H1 (cell line): ENCODE measurements around the gene CEACAM5. TPM values are rescaled to one million over a fixed set of nuclear protein-coding genes. Genes with fewer than 3 reads are reported as not detected.

Experiments used
- CTCF ChIA-PET: fragments of 300-600 bp; sonication (Branson Sonifier 250); formaldehyde crosslinking; loops from one replicate; lab custom pipeline; 2021; ENCODE audit not compliant: partially characterized antibody; lab: Charles Lee
- POLR2A ChIA-PET: fragments of 300-600 bp; sonication (Branson Sonifier 250); formaldehyde crosslinking; loops from one replicate; lab custom pipeline; 2021; ENCODE audit warnings: inconsistent platforms; ENCODE audit not compliant: partially characterized antibody; lab: Charles Lee
- DNase-seq, 2 experiments: peaks; one replicate each; pipeline versions ENCODE4 v3.0.0 to v3.0.0-alpha.2; 2010 to 2022; ENCODE audit warnings: low spot score in 2 of 2, low read depth in 1 of 2, mixed read lengths in 1 of 2
- FAIRE-seq: peaks from 2 replicates; lab custom pipeline; 2011; peaks lifted over from hg19 to GRCh38; lab: Jason Lieb, UNC
- H2AFZ ChIP-seq: 2 replicates; pipeline ENCODE4 v1.8.1; 2012; ENCODE audit warnings: low read length, inconsistent platforms
- H2AK5ac ChIP-seq: 2 replicates; pipeline ENCODE4 v1.6.1; 2013; ENCODE audit warnings: low read depth, low read length
- H2BK120ac ChIP-seq: replicated peaks from 2 replicates; pipeline ENCODE3; 2013; ENCODE audit warnings: low read depth, low read length, inconsistent platforms
- H2BK12ac ChIP-seq: 2 replicates; pipeline ENCODE4 v1.6.1; 2013; ENCODE audit warnings: low read depth, low read length
- H2BK15ac ChIP-seq: 2 replicates; pipeline ENCODE4 v1.6.1; 2013; ENCODE audit warnings: low read length
- H2BK20ac ChIP-seq: 2 replicates; pipeline ENCODE4 v1.6.1; 2013; ENCODE audit warnings: low read length
- H2BK5ac ChIP-seq: 2 replicates; pipeline ENCODE4 v1.6.1; 2013; ENCODE audit warnings: low read depth, low read length
- H3K14ac ChIP-seq: 2 replicates; pipeline ENCODE4 v1.6.1; 2013; ENCODE audit warnings: inconsistent platforms; ENCODE audit not compliant: insufficient read length
- H3K18ac ChIP-seq: 2 replicates; pipeline ENCODE4 v1.6.1; 2013; ENCODE audit warnings: low read length; ENCODE audit errors: extremely low read depth
- H3K23ac ChIP-seq: 2 replicates; pipeline ENCODE4 v1.6.1; 2013; ENCODE audit warnings: inconsistent platforms; ENCODE audit not compliant: insufficient read length
- H3K23me2 ChIP-seq: 2 replicates; pipeline ENCODE4 v1.6.1; 2013; ENCODE audit warnings: low read depth, low read length
- H3K27ac ChIP-seq: 2 replicates; pipeline ENCODE4 v1.6.1; 2011; ENCODE audit warnings: low read depth, low read length, inconsistent platforms
- H3K27me3 ChIP-seq, 4 experiments: replicated peaks in 1 of 4; 1 replicate in 1 of 4; 2 replicates in 3 of 4; pipeline versions ENCODE4 v1.6.1 to v1.8.1; 2011 to 2013; ENCODE audit warnings: low read length in 3 of 4, mild to moderate bottlenecking in 3 of 4, inconsistent platforms in 2 of 4, mixed read lengths in 2 of 4, moderate library complexity in 1 of 4; ENCODE audit not compliant: control insufficient read depth in 3 of 4, insufficient read depth in 3 of 4; ENCODE audit errors: extremely low read depth in 1 of 4
- H3K36me3 ChIP-seq, 4 experiments: 2 replicates each; pipeline versions ENCODE4 v1.6.1 to v1.8.1; 2011 to 2013; ENCODE audit warnings: mild to moderate bottlenecking in 4 of 4, low read length in 3 of 4, moderate library complexity in 2 of 4, control low read depth in 1 of 4, inconsistent platforms in 1 of 4; ENCODE audit not compliant: insufficient read depth in 4 of 4, control insufficient read depth in 2 of 4
- H3K4ac ChIP-seq: replicated peaks from 2 replicates; pipeline ENCODE3; 2013; ENCODE audit warnings: low read length, low read depth, mixed read lengths, inconsistent platforms; ENCODE audit not compliant: insufficient read length
- H3K4me1 ChIP-seq, 4 experiments: replicated peaks in 1 of 4; 1 replicate in 1 of 4; 2 replicates in 3 of 4; pipeline versions ENCODE4 v1.6.1 to v1.8.1; 2011 to 2013; ENCODE audit warnings: low read length in 3 of 4, inconsistent platforms in 2 of 4, mixed read lengths in 1 of 4; ENCODE audit not compliant: insufficient read depth in 4 of 4, control insufficient read depth in 3 of 4
- H3K4me2 ChIP-seq, 2 experiments: 2 replicates each; pipeline versions ENCODE4 v1.6.1 to v1.8.1; 2011 to 2013; ENCODE audit warnings: low read depth in 2 of 2, low read length in 2 of 2, control low read depth in 1 of 2, inconsistent platforms in 1 of 2, mild to moderate bottlenecking in 1 of 2; ENCODE audit not compliant: insufficient read depth in 1 of 2
- H3K4me3 ChIP-seq, 4 experiments: fragments of 200-600, 300-600 bp in 1 of 4; sonication (generic), shearing (Covaris generic), sonication (Bioruptor Twin) in 1 of 4; 2 replicates each; pipeline versions ENCODE4 v1.5.1 to v1.8.1; 2011 to 2016; ENCODE audit warnings: low read length in 4 of 4, low read depth in 3 of 4, control low read depth in 2 of 4, inconsistent platforms in 2 of 4, mild to moderate bottlenecking in 2 of 4, mixed read lengths in 1 of 4, moderate library complexity in 1 of 4; ENCODE audit not compliant: insufficient read depth in 2 of 4; ENCODE audit errors: extremely low read depth in 1 of 4
- H3K56ac ChIP-seq: replicated peaks from 2 replicates; pipeline ENCODE3; 2013; ENCODE audit warnings: low read depth, mild to moderate bottlenecking, mixed read lengths, low read length, inconsistent platforms; ENCODE audit not compliant: insufficient read length
- H3K79me1 ChIP-seq: 2 replicates; pipeline ENCODE4 v1.6.1; 2013; ENCODE audit warnings: low read depth, low read length, control low read depth
- H3K79me2 ChIP-seq, 2 experiments: 2 replicates each; pipeline versions ENCODE4 v1.6.1 to v1.8.1; 2012 to 2013; ENCODE audit warnings: low read length in 2 of 2, mild to moderate bottlenecking in 2 of 2, inconsistent platforms in 1 of 2; ENCODE audit not compliant: insufficient read depth in 2 of 2, control insufficient read depth in 1 of 2
- H3K9ac ChIP-seq, 4 experiments: replicated peaks in 1 of 4; 1 replicate in 1 of 4; 2 replicates in 3 of 4; pipeline versions ENCODE4 v1.6.1 to v1.8.1; 2011 to 2013; ENCODE audit warnings: low read depth in 3 of 4, low read length in 3 of 4, control low read depth in 2 of 4, mild to moderate bottlenecking in 2 of 4, moderate library complexity in 2 of 4, inconsistent platforms in 1 of 4; ENCODE audit errors: extremely low read depth in 1 of 4
- H3K9me3 ChIP-seq, 2 experiments: 2 replicates each; pipeline versions ENCODE4 v1.6.1 to v1.8.1; 2012 to 2013; ENCODE audit warnings: mild to moderate bottlenecking in 2 of 2, moderate library complexity in 2 of 2, control low read depth in 1 of 2, inconsistent platforms in 1 of 2, low read depth in 1 of 2, low read length in 1 of 2, mixed read lengths in 1 of 2; ENCODE audit not compliant: insufficient read depth in 2 of 2
- H4K20me1 ChIP-seq, 2 experiments: replicated peaks in 1 of 2; 2 replicates each; pipeline versions ENCODE3 to v1.8.1; 2011 to 2013; ENCODE audit warnings: inconsistent platforms in 2 of 2, low read length in 2 of 2, mild to moderate bottlenecking in 1 of 2; ENCODE audit not compliant: insufficient read depth in 2 of 2, control insufficient read depth in 1 of 2
- H4K5ac ChIP-seq: 2 replicates; pipeline ENCODE4 v1.6.1; 2013; ENCODE audit warnings: low read length, low read depth, mixed read lengths, inconsistent platforms; ENCODE audit not compliant: insufficient read length
- H4K8ac ChIP-seq: 2 replicates; pipeline ENCODE4 v1.8.0; 2013; ENCODE audit warnings: mild to moderate bottlenecking, moderate library complexity, low read length, inconsistent platforms; ENCODE audit not compliant: insufficient read depth; ENCODE audit errors: extremely low read depth
- H4K91ac ChIP-seq: replicated peaks from 2 replicates; pipeline ENCODE3; 2013; ENCODE audit warnings: low read length, mixed read lengths, inconsistent platforms; ENCODE audit not compliant: insufficient read length
- CHD2 ChIP-seq: IDR thresholded peaks from 2 replicates; pipeline ENCODE4 v1.6.1; 2012; ENCODE audit warnings: low read length, improper control_type of control experiment
- HDAC6 ChIP-seq: IDR thresholded peaks from one replicate; pipeline ENCODE4 v1.7.1; 2012; ENCODE audit warnings: low read depth, mild to moderate bottlenecking, inconsistent platforms, low read length, moderate library complexity
- KDM4A ChIP-seq: IDR thresholded peaks from one replicate; pipeline ENCODE4 v1.7.1; 2012; ENCODE audit warnings: low read depth, mild to moderate bottlenecking, moderate library complexity, low read length, inconsistent platforms; ENCODE audit not compliant: severe bottlenecking
- POLR2AphosphoS5 ChIP-seq: IDR thresholded peaks from 2 replicates; pipeline ENCODE4 v1.6.1; 2011; ENCODE audit warnings: low read depth, low read length
- RNF2 ChIP-seq: fragments of 200-900, 300-1000 bp; sonication (generic); IDR thresholded peaks from 2 replicates; pipeline ENCODE4 v1.7.1; 2016; ENCODE audit warnings: borderline replicate concordance, low read depth, mild to moderate bottlenecking, antibody characterized with exemption, low read length; ENCODE audit not compliant: poor library complexity, severe bottlenecking; ENCODE audit errors: missing control alignments
- WGBS, 2 experiments: shearing (Covaris generic) in 1 of 2; methylation state at CpG; one replicate each; pipeline versions ENCODE4 v1.1.6 to v1.1.7; 2013 to 2015; ENCODE audit warnings: low lambda C conversion rate in 2 of 2, mixed read lengths in 2 of 2, inconsistent platforms in 1 of 2, low coverage in 1 of 2, missing lambda C conversion rate in 1 of 2; ENCODE audit not compliant: insufficient replicate concordance in 2 of 2, insufficient coverage in 1 of 2, insufficient read length in 1 of 2; ENCODE audit errors: extremely low coverage in 1 of 2, missing lambda C conversion rate in 1 of 2; 5-methylcytosine and 5-hydroxymethylcytosine counted together
- polyA plus RNA-seq, 7 experiments: library from polyadenylated mRNA; depleted of rRNA in 3 of 7; stranded (reverse) in 5 of 7; unstranded in 2 of 7; fragments of >200 nt in 5 of 7; fragments of 200-250 nt in 2 of 7; gene quantifications; 1 replicate in 5 of 7; 2 replicates in 1 of 7; 4 replicates in 1 of 7; pipeline versions ENCODE4 v1.2.1 to v1.2.3, GENCODE V29; 2011 to 2013; ENCODE audit warnings: missing spikeins in 2 of 7, mixed read lengths in 2 of 7
- total RNA-seq: library from RNA; stranded (reverse); fragmentation: NEBNext Ultra II Directional; extraction: Animal tissue kit (Norgen Biotek cat#: 25700); gene quantifications from 2 replicates; pipeline ENCODE4 v1.2.1, GENCODE V29; 2021

CEACAM5 gene
- total and polyA plus RNA-seq, 2 of the 8 experiments (the other 6 are each of a cell fraction or from before 2014, with no cell fraction given): not detected

DNA sequence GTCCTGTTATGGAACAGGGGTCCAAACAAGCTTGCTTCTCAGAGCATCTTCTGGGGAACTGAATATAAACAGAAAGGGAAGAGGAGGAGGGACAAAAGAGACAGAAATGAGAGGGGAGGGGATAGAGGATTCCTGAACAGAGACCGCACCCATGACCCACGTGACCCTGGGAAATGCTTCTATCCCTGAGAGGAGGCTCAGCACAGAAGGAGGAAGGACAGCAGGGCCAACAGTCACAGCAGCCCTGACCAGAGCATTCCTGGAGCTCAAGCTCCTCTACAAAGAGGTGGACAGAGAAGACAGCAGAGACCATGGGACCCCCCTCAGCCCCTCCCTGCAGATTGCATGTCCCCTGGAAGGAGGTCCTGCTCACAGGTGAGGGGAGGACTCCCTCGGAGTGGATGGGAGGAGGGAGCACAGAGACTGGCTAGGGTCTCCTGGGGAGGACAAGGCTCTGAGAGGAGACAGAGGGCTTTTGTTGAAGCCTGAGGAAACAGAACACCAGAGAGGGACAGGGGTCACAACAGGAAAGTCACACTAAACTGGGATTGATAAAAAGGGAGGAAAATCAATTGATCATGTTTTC is 47.0 kb downstream of the CEACAM5 start, which contains the start of gene CEACAM6:
CEACAM6 (plus strand) TSS at position 203 of the 586 bp plus-strand sequence; CDS start at position 312, 109 bp downstream.
- ChIA-PET CTCF (interaction anchor here (0.8 to 3.0 kb wide), 4 partner anchors 9 to 81 kb away, joined by 3 to 13 read pairs (median 6); no protein-coding TSS in a partner anchor), POLR2A (no interaction called here)
- Histone ChIP-seq H3K9ac (no peak within 1 kb of the TSS), H2BK20ac (no peak within 1 kb of the TSS), H2AK5ac (no peak within 1 kb of the TSS), H3K4me3 (no peak within 1 kb of the TSS), H3K4me1 (no peaks in the 10 kb centered on the region), H3K9me3 (peaks cover 35 to 77% of the 10 kb centered on the region in 2 experiments), H4K20me1 (no peaks in the 10 kb centered on the region), H3K23me2 (no peaks in the 10 kb centered on the region), H3K79me2 (no peaks in the 10 kb centered on the region), H2AFZ (no peak within 1 kb of the TSS), H2BK15ac (no peak within 1 kb of the TSS), H3K14ac (no peak within 1 kb of the TSS), H3K79me1 (no peaks in the 10 kb centered on the region), H3K4ac (no peak within 1 kb of the TSS), H4K5ac (no peak within 1 kb of the TSS), H3K36me3 (no peaks in the 10 kb centered on the region), H3K23ac (no peak within 1 kb of the TSS), H4K8ac (no peak within 1 kb of the TSS), H2BK12ac (no peak within 1 kb of the TSS), H3K27me3 (no peaks in the 10 kb centered on the region), H3K56ac (no peak within 1 kb of the TSS), H4K91ac (no peak within 1 kb of the TSS), H3K18ac (no peak within 1 kb of the TSS), H3K4me2 (no peak within 1 kb of the TSS), H2BK120ac (no peak within 1 kb of the TSS), H3K27ac (no peak within 1 kb of the TSS), H2BK5ac (no peak within 1 kb of the TSS)
- TF ChIP-seq POLR2AphosphoS5: no peak
- TF ChIP-seq HDAC6: no peak
- TF ChIP-seq RNF2: no peak
- TF ChIP-seq CHD2: no peak
- no peak for TF ChIP-seq KDM4A
- 40% methylated on average over 3 of the region's 3 CpGs; no CpG with 5 or more reads in 1 of the 2 experiments for WGBS, 2 experiments
- no peak for DNase-seq
- FAIRE-seq: no peak
